ENCODE measurements around the gene NPHP3. TPM values are rescaled to one million over a fixed set of nuclear protein-coding genes. Genes with fewer than 3 reads are reported as not detected.

Gene NPHP3
- total and polyA plus RNA-seq, 8 donors = 20.6 to 110 (median 87.7) TPM

DNA sequence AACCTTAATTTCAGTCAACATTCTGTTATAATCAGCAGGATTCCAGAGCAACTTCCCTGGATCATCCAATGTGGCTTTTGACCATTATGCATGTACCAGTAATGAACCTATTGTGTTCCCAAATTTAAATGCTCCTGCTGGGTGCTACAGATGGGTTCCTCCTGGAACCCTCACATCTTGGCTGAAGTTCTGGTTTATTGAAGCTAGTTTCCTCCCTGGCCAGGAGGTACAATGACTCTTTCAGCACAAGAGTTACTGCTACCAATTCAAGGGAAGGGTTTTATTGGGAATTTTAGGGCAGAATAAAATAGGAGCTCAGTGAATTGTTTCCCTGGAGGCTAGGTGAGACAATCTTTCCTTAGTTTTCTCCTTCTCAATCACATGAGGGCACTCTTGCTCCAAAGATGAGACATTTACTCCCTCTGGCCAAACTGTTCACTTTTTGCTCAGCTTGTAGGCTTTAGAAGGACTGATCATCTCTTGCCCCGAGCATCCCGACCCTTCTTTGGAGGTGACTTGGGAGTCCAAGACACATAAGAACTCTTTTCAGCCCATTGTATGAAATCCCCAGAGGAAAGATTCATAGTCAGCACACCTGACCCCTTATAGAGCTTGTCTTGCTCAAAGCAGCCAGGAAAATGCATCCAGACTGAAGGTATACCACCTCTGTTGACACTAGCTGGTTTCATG, 8.8 kb upstream of the NPHP3 start:
- H3K4me1 ChIP-seq = no peaks in the 10 kb centered on the region
- ATAC-seq (peak; percentile 93), DNase-seq (peak in 2 of 4 donors; percentile 56 to 75)
- TF ChIP-seq, protein P1, sequence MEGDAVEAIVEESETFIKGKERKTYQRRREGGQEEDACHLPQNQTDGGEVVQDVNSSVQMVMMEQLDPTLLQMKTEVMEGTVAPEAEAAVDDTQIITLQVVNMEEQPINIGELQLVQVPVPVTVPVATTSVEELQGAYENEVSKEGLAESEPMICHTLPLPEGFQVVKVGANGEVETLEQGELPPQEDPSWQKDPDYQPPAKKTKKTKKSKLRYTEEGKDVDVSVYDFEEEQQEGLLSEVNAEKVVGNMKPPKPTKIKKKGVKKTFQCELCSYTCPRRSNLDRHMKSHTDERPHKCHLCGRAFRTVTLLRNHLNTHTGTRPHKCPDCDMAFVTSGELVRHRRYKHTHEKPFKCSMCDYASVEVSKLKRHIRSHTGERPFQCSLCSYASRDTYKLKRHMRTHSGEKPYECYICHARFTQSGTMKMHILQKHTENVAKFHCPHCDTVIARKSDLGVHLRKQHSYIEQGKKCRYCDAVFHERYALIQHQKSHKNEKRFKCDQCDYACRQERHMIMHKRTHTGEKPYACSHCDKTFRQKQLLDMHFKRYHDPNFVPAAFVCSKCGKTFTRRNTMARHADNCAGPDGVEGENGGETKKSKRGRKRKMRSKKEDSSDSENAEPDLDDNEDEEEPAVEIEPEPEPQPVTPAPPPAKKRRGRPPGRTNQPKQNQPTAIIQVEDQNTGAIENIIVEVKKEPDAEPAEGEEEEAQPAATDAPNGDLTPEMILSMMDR (IDR thresholded peaks at IDR 0.05) = peak; percentile 8 to 33
- no peaks in the 10 kb centered on the region for H3K9me3 ChIP-seq
- intact Hi-C loops (cut with DNase I) = loop anchor here in 1 of 2 donors (5.0 to 10.0 kb wide), 3 partner anchors 306 to 684 kb away; partner anchors contain the start of gene TMEM108
- H3K27ac ChIP-seq = no peak overlapping the region
- H3K4me3 ChIP-seq = no peak overlapping the region
- H3K36me3 ChIP-seq = no peaks in the 10 kb centered on the region
- H3K27me3 ChIP-seq = no peaks in the 10 kb centered on the region

DNA sequence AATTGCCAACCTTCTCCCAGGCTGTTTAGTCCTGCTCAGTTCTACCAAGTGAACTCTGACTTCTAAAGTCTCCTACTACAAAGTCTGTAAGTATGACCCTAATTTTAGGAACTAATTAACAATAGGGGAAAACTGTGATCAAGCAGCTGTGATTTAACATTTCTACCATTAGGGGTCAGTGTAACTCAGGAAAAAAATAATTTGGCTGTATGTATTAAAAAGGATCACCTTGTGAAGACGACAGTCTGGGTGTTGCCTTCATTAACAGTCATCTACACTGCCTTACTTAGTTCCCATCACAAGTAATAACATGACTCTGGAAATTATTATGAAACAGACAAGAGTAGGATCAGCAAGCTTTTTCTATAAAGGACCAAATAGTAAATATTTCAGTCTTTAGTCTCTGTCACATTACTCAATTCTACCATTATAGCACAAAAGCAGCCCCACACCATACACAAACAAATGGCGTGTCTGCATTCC, 4.2 kb upstream of the NPHP3 start:
- TF ChIP-seq, protein P1 (IDR thresholded peaks at IDR 0.05) = peak; percentile 77
- no peak for ATAC-seq
- H3K4me3 ChIP-seq = no peak overlapping the region

DNA sequence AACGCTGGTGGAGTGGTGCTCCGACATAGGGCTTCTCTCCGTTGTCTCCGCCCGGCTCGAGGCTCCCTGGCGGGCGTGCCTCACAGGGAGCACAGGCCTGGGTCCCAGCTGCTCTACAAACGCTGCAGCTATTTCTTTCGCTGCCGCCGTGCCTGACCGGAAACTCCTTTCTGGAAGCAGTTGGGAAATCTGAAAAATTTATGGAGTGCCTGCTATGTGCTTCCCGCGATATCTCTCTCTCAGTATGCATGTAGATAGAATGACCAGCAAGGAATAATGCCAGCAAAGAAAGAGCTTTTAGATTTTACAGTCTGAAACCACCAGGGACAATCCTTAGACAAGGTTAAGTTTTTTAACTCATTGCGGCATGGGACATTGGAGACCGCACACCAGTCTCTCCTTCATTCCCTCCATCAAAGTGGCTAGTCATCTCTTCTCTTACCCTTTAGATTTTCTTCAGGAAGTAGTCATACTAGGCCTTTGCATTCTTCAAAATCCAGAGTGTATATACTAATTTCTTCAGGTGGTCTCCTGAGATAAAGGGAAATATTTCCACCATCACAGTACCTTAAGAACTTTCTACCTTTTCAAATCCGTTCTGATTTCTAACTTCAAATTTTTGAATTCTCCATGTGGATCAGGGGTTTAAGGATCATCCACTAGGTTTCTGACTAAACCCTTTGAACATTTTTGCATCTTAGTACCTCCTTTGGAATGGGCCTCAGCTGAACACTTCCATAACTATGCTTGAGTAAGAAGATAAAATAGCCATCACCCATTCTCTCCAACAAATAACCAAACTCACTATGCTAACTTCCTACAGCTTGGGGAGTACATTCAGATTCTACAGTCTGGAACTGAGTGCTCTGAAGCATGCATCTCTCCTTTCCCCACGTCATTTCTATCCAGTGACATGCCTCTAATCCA, 1.1 kb upstream of the NPHP3 start:
- Histone ChIP-seq H3K4me1 (peaks cover 13 to 35% of the 10 kb centered on the region in 2 donors), H3K4me3 (peak overlapping the region; percentile 45 to 55), H3K27me3 (no peaks in the 10 kb centered on the region), H3K27ac (peak overlapping the region; percentile 89 to 91), H3K9me3 (no peaks in the 10 kb centered on the region), H3K36me3 (peaks cover 0 to 6% of the 10 kb centered on the region in 2 donors)
- TF ChIP-seq, protein P1 (IDR thresholded peaks at IDR 0.05) = no peak
- intact Hi-C loops (cut with DNase I) = no loop called here
- DNase-seq (no peak), ATAC-seq (no peak)

More for the DNA sequence above, 4.2 kb upstream of the NPHP3 start:
- H3K27ac ChIP-seq = no peak overlapping the region
- intact Hi-C loops (cut with DNase I) = no loop called here
- peaks cover under 1 to 10% of the 10 kb centered on the region in 2 donors for H3K4me1 ChIP-seq
- no peaks in the 10 kb centered on the region for H3K27me3 ChIP-seq
- peak in 2 of 4 donors; percentile 49 to 54 for DNase-seq
- H3K36me3 ChIP-seq = no peaks in the 10 kb centered on the region
- H3K9me3 ChIP-seq = no peaks in the 10 kb centered on the region

DNA sequence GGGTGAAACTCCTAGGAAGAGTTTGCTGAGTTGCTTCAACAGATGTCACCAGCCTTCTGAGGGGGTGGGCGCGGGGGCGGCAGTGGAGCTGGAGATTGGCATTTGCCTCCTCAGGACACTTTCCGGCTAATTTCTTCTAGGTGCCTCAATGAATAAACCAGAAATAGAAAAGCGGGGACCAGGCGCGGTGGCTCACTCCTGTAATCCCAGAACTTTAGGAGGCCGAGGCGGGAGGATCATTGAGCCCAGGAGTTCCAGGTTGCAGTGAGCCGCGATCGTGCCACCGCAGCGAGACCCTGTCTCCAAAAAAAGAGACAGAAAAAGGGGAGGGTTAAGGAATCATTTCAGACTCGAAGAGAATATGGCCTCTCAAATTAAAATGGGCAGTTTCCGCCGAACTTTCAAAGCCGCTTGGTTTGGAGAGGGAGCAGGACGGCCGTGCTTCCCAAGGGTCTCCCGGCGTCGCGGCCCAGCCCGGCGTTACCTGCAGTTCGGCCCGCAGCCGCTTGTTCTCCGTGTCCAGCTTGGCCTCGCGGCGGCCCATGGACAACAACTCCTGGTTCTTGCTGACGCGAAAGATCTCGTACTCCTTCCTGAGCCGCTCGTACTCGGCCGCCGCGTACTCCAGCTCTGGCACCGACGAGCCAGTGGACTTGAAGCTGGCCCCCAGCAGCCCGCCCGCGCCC, 587 bp downstream of the NPHP3 start:
- intact Hi-C loops (cut with DNase I) = no loop called here
- peak; percentile 26 for ATAC-seq
- H3K27ac ChIP-seq = peak overlapping the region; percentile 92 to 93
- no peaks in the 10 kb centered on the region for H3K27me3 ChIP-seq
- peaks cover 13 to 35% of the 10 kb centered on the region in 2 donors for H3K4me1 ChIP-seq
- TF ChIP-seq, protein P1 (IDR thresholded peaks at IDR 0.05) = peak in 1 of 2 donors; percentile 64
- peak overlapping the region; percentile 77 to 89 for H3K4me3 ChIP-seq
- no peaks in the 10 kb centered on the region for H3K9me3 ChIP-seq
- peaks cover 0 to 23% of the 10 kb centered on the region in 2 donors for H3K36me3 ChIP-seq
- peak in 3 of 4 donors; percentile 62 to 95 (median 78) for DNase-seq

Measured in left lung (tissue), 10 donors.